ENCODE measurements around the gene RABEPK.
A peak's percentile ranks its signal among the peaks of the same experiment; 100 is the strongest.
"Not testable (repeated sequence)": the region's sequence is repeated elsewhere in the genome, so short reads cannot be mapped to it uniquely, and the experiment has no call there.

RABEPK gene, protein sequence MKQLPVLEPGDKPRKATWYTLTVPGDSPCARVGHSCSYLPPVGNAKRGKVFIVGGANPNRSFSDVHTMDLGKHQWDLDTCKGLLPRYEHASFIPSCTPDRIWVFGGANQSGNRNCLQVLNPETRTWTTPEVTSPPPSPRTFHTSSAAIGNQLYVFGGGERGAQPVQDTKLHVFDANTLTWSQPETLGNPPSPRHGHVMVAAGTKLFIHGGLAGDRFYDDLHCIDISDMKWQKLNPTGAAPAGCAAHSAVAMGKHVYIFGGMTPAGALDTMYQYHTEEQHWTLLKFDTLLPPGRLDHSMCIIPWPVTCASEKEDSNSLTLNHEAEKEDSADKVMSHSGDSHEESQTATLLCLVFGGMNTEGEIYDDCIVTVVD

DNA sequence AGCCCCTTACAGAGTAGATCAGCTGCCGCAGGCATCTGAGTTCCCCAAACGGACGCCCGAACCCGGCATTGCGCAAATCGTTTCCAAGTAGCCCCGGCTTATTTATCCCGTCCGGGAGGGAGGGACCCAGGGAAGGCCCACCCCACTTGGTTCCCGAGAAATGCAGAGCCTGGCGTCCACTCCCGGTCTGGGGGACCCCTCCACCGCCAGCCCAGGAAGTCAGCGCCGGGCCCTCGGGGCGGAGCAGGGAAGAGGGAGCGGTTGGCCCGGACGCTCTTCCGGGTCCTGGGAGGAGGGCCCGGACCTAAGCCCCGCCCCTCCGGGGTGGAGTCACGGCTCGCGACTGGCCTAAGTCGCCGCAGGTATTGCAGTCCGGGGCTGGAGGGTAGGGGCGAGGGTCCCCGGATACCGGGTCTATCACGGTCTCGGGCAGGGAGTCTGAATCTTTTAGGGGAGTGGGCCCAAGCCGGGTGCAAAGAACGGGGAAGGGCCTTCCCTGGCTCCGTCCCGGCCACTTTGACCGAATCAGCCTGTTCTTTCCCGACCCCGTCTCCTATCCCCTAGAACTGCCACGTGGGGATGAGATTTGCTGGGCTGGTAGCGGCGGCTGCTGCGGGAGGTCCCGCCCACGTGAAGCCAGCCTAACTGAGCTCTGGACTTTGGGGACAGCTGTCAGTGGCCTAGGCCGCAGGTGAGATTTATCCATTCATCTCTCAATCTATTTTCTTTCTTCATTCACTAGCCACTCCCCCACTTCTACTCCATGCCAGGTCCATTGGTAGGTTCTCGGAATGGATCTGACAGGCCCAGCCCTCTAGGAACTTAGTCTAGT, at the start of gene RABEPK:
RABEPK (plus strand) TSS at position 327 of the 832 bp plus-strand sequence. CDS start 2,472 bp downstream, outside the sequence.
- H3K4me3 ChIP-seq (ENCODE audit: low read depth, low read length) = peak within 1 kb of the TSS; percentile 68
- TF ChIP-seq, protein P1, sequence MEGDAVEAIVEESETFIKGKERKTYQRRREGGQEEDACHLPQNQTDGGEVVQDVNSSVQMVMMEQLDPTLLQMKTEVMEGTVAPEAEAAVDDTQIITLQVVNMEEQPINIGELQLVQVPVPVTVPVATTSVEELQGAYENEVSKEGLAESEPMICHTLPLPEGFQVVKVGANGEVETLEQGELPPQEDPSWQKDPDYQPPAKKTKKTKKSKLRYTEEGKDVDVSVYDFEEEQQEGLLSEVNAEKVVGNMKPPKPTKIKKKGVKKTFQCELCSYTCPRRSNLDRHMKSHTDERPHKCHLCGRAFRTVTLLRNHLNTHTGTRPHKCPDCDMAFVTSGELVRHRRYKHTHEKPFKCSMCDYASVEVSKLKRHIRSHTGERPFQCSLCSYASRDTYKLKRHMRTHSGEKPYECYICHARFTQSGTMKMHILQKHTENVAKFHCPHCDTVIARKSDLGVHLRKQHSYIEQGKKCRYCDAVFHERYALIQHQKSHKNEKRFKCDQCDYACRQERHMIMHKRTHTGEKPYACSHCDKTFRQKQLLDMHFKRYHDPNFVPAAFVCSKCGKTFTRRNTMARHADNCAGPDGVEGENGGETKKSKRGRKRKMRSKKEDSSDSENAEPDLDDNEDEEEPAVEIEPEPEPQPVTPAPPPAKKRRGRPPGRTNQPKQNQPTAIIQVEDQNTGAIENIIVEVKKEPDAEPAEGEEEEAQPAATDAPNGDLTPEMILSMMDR (IDR thresholded peaks at IDR 0.05; ENCODE audit: low read depth, low read length) = no peak

DNA sequence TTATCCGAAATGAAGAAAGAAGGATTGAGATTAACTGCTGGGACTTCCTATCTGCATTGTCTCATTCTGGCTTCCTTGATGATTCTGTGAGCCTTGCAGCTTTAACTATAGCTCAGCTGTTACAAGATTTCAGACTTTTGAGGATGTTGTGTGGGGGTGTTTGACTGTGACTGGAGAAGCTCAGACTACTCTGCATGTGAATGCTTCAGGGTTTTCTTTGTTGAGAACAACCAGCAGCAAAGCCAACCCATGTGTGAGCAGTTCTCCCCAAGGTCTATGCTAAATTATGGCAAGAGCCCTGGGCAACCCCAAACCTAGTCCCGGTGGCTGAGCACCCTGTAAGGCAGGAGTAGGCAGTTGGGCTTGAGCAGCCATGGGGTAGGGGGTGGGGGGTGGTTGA, 48.6 kb upstream of the RABEPK start:
- H3K4me3 ChIP-seq (ENCODE audit: low read depth, low read length) = no peak overlapping the region
- TF ChIP-seq, protein P1 (IDR thresholded peaks at IDR 0.05; ENCODE audit: low read depth, low read length) = no peak

DNA sequence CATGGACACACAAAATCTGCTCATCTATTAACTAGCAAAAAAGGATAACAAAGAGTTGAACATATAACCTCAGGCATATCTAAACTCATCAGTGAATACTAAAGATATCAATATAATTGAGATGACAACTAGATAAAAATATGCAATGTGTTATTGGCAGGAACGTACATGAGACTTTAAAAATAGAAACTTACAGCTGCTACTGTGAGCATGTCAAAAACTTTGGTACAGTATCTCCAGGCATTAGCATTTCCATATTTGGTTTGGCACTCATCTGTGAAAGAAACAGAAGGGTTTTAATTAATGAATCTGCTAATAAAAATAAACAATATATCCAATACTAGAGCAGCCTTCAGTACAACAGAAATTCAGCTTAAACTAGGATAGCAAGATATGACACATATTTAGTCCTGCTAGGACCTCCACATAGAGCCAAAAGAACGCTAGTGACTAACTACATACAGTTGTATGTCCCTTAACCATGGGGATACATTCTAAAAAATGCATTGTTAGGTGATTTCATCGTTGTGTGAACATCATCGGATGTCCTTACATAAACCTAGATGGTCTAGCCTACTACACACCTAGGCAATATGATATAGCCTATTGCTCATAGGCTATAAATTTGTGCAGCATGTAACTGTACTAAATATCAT, 46.5 kb upstream of the RABEPK start:
- TF ChIP-seq, protein P1 (IDR thresholded peaks at IDR 0.05; ENCODE audit: low read depth, low read length) = no peak
- no peak overlapping the region for H3K4me3 ChIP-seq (ENCODE audit: low read depth, low read length)

DNA sequence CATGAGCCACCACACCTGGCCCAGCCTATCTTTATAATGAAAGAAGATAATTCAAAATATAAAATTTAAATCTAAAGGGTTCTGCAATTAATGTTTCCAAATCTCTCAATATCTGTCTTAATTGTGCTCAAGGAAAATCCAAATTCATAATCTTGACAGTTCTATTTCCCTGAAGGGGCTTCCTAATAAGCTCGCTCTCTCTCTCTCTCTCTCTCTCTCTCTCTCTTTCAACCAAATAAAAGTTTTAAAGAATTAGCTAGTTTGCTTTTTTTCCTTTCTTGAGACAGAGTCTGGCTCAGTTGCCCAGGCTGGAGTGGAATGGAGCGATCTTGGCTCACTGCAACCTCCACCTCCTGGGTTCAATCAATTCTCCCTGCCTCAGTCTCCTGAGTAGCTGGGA, 43.8 kb upstream of the RABEPK start:
- H3K4me3 ChIP-seq (ENCODE audit: low read depth, low read length) = no peak overlapping the region
- TF ChIP-seq, protein P1 (IDR thresholded peaks at IDR 0.05; ENCODE audit: low read depth, low read length) = no peak

DNA sequence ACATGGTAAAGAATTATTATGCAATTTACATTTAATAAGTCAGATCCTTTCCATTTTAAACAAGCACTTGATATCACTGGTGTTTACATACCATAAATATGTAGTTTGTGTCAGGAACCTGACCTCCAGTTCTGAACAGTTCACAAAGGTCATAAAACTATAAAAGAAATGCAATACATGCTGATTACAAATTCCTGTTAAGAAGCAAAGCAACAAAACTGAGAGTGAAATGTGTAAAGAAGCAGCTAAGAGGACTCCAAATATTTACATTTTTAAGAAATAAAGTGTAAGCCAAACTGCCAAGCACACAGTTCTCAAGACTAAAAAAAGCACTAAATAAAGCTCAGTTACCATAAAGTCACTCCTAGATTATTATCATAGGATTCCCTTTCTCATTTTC, 39.6 kb upstream of the RABEPK start:
- H3K4me3 ChIP-seq (ENCODE audit: low read depth, low read length) = no peak overlapping the region
- TF ChIP-seq, protein P1 (IDR thresholded peaks at IDR 0.05; ENCODE audit: low read depth, low read length) = no peak

DNA sequence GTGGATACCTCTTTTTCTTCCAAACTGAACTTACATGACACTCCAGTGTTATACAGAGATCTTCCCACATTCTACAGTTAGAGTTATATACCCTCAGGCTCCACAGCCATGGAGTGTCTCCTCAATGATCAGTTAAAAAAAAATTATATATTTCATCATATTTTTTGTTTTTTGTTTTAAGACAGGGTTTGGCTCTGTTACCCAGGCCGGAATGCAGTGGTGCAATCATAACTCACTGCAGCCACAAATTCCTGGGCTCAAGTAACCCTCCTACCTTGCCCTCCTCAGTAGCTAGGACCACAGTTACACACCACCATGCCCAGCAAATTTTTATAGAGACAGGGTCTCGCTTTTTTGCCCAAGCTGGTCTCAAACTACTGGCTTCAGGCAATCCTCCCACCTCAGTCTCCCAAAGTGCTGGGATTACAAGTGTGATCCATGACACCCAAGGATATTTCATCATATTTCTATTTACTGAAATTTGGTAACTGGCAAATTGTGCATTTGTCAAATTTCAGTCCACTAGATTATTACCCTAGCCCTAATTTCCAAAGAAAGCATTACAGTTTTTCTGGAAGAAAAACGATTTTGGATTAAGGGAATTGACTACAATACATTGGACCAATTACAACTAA, 38.9 kb upstream of the RABEPK start:
- TF ChIP-seq, protein P1 (IDR thresholded peaks at IDR 0.05; ENCODE audit: low read depth, low read length) = no peak
- no peak overlapping the region for H3K4me3 ChIP-seq (ENCODE audit: low read depth, low read length)

DNA sequence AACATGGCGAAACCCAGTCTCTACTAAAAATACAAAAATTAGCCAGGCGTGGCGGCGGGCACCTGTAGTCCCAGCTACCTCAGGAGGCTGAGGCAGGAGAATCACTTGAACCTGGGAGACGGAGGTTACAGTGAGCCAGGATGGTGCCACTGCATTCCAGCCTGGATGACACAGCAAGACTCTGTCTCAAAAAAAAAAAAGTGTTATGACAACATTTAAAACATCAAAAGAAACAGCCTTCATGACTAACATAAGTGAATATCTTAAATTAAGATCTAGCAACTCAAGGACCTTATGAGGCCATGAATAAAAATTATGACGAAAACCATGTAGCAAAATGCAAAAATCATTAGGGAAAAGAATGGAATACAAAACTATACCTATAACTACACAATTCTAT, 37.5 kb upstream of the RABEPK start:
- H3K4me3 ChIP-seq (ENCODE audit: low read depth, low read length) = not testable (repeated sequence)

Measured in WI38 (cell line).